A549 treated with Mapracorat at 1 μM for 4 hours (cell line): ENCODE results near the gene SLC22A12. TPM values are rescaled to one million over a fixed set of nuclear protein-coding genes. Genes with fewer than 3 reads are reported as not detected.

ENCODE experiments used
- total RNA-seq: library from RNA; stranded (reverse); fragments of 200-300 nt; extraction: Qiagen RNA extraction; gene quantifications from 5 replicates; pipeline ENCODE4 v1.2.3, GENCODE V29; 2022

The SLC22A12 gene
- not detected in 5 replicates for total RNA-seq

GRCh38 chr11:64590763-64591221 lies at the start of gene SLC22A12:
SLC22A12 (plus strand) TSS chr11:64591220; CDS start chr11:64591557, 337 bp downstream.

Other genes starting within 250 kb of the SLC22A12 start
- 46.3 to 68.4 TPM (median 63.4 TPM) in 5 replicates for gene RPS6KA4, start 232.1 kb upstream of the SLC22A12 start, total RNA-seq
- gene SLC22A11, start 35.3 kb upstream of the SLC22A12 start, total RNA-seq = not detected in 5 replicates
- gene NRXN2, start 132.0 kb downstream of the SLC22A12 start, total RNA-seq = 0.16 to 0.62 TPM (median 0.35 TPM) in 5 replicates
- gene RASGRP2, start 152.9 kb downstream of the SLC22A12 start, total RNA-seq = 1.2 to 1.9 TPM (median 1.4 TPM) in 5 replicates
- gene PYGM, start 168.8 kb downstream of the SLC22A12 start, total RNA-seq = 0.13 to 0.63 TPM (median 0.32 TPM) in 5 replicates
- gene SF1, start 187.3 kb downstream of the SLC22A12 start, total RNA-seq = 151 to 207 TPM (median 159 TPM) in 5 replicates
- gene MAP4K2, start 212.0 kb downstream of the SLC22A12 start, total RNA-seq = 5.8 to 9.0 TPM (median 8.5 TPM) in 5 replicates
- 26.2 to 40.7 TPM (median 38.5 TPM) in 5 replicates for gene MEN1, start 219.3 kb downstream of the SLC22A12 start, total RNA-seq